EL (cell line): ENCODE measurements around the gene LRRK2.
"Not testable (repeated sequence)": the region's sequence is repeated elsewhere in the genome, so short reads cannot be mapped to it uniquely, and the experiment has no call there.

Experiments used
- DNase-seq: peaks from one replicate; pipeline ENCODE4 v3.0.0-alpha.2; 2016

Gene LRRK2

DNA sequence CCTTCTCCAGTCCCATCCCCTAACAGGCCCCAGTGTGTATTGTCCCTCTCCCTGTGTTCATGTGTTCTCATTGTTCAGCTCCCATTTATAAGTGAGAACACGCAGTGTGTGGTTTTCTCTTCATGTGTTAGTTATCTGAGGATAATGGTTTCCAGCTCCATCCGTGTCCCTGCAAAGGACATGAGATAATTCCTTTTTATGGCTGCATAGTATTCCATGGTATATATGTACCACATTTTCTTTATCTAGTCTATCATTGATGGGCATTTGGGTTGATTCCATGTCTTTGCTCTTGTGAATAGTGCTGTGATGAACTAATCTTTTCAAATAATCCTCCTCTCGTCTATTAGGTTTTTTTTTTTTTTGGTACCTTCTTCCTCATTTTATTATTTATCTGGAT is 25.9 kb downstream of the LRRK2 start:
- DNase-seq, result not testable (repeated sequence)

GRCh38 chr12:40253936-40254335 is 29.1 kb downstream of the LRRK2 start:
- no peak for DNase-seq

GRCh38 chr12:40254455-40255085 is 29.8 kb downstream of the LRRK2 start:
- DNase-seq, result no peak

DNA sequence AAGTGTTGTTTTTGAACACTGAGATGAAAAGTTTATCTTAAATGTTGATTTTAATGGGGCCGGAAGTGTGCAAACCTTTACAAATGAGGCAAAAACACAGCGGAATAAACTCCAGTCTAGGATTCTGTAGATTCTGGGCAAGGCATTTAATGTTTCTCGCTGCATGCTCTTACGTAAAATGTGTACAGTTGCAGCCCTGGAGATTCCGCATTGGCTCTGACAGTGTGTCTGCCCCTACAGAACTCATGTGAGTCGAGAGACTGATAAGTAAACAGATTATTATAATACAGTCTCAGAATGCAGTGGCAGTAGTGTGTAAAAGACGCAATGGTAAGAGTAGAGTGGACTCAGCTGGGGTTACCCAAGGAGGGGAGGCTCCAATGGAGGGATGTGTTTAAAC is 33.6 kb downstream of the LRRK2 start:
- DNase-seq, result no peak

DNA sequence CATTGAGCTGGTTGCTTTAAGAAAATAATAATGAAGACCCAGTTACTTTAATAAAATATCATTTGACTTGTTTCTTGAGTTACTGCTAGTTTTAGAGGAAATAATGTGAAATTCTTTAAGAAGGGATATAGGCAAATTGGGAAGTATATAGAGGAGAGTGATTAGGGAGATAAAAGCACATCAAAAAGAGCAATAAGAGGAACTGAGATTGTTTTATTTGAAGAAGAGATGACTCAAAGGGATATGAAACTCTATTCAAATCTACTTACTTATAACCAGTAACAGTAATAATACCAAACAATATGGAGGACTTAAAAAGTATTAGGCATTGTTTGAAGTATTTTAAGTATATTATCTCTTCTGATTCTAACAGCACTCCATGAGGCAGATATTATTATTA is 37.1 kb downstream of the LRRK2 start:
- DNase-seq, result no peak

- no peak for DNase-seq
Observed at GRCh38 chr12:40262657-40263056, 37.9 kb downstream of the LRRK2 start.

DNA sequence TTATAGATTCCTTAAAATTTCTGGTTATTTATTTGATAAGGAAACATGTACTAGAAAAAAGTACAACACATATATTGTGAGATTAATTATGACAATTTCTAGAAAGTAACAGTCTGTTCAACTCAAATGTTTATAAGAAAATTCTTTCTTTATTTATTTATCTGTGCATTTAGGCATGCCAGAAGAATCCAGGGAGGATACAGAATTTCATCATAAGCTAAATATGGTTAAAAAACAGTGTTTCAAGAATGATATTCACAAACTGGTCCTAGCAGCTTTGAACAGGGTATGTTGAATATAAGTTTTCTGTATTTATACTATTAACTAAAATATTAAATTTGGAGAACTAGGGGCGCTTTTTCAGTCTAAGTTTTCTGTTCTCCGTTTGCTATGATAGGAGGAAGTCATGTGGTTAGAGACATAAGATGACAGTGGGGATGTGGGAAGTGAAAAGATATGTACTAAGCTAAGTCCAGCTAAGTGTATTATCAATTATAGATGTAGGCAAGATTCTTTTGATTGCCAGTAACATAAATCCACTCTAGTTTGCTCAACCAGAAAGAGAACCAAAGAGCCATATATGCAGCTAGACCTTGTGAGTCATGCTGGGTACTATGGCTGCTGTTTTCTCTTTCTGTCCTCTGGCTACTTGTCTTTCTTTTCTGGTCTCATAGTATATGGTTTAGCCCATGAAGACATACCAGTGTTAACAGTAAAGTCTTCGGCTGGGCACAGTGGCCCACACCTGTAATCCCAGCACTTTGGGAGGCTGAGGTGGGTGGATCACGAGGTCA is 39.0 kb downstream of the LRRK2 start:
- DNase-seq, result no peak

GRCh38 chr12:40271981-40272664 is 47.3 kb downstream of the LRRK2 start:
- DNase-seq, result no peak

DNA sequence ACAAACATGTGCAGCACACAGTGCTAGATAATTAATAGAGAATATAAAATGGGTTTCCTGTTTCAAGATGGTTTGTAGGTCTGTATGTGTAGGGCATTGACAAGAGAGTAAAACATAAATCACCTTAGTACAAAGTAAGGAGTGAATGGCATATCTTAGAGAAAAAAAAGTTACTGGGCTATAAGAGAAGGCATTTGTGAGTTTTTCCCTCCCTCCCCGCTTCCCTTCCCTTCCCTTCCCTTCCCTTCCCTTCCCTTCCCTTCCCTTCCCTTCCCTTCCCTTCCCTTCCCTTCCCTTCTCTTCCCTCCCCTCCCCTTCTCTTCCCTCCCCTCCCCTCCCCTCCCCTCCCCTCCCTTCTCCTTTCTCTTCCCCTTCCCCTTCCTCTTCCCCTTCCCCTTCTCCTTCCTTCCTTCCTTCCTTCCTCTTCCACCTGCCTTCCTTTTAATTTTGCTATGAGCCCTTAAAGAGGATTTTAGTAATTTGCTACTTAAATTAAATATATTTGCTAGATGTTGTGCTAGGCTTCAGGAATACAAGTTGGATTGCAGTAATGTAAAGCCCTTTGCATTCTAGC is 57.1 kb downstream of the LRRK2 start:
- DNase-seq, result no peak

GRCh38 chr12:40286583-40286982 is 61.8 kb downstream of the LRRK2 start:
- DNase-seq, result no peak

- no peak for DNase-seq
Observed at GRCh38 chr12:40287369-40287975, 62.7 kb downstream of the LRRK2 start.

GRCh38 chr12:40292788-40293429 is 68.1 kb downstream of the LRRK2 start:
- DNase-seq, result no peak

- no peak for DNase-seq
Observed at GRCh38 chr12:40298341-40298740, 73.5 kb downstream of the LRRK2 start.

DNA sequence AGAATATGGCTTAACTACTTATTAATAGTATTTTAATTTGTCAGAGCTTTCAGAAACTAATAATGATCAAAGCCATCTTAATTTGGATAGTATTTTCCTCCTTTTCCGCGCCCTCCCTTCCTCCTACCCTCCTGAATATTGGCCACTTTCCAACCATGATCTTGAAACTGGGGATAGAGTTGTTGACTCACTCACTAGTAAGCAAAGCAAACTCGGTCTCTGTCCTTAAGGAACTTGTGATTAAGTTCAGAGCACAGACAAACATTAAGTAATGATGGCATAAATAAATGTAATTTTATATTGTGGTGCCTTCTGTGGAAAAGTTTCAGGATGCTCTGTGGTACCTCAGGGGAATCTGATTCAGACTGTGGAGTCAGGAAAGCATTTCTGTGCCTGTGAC is 75.7 kb downstream of the LRRK2 start:
- no peak for DNase-seq

- DNase-seq, result no peak
Observed at GRCh38 chr12:40309001-40309400, 84.2 kb downstream of the LRRK2 start.

- DNase-seq, result no peak
Observed at GRCh38 chr12:40310211-40310610, 85.4 kb downstream of the LRRK2 start.

- no peak for DNase-seq
Observed at GRCh38 chr12:40312196-40312595, 87.4 kb downstream of the LRRK2 start.

DNA sequence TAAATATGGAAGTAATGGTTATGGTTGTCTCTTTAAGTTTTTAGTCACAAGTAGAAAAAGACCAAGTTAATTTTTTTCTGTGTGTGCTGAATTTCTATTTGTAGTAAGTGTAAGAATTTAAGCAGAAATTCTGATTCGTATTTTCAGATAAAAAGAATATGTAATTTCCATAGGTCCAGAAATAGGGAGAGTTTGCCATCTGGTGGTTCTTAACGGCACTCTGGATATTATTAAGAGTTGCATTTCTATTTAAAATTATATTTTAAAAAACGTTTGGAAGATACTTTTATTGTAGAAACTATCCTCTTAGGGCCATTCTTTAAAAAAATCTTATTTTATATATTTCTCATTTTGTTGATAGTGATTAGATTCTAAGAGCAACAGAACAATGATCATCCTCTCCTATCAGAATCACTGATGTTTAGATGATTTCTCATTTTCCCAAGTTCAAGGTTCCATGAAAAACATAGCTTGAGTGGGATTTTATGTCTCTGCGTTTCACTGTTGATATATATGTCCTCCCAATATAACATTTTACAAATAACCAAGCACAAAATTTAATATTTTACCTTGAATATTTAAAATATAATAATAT is 88.3 kb downstream of the LRRK2 start:
- peak; percentile 6 for DNase-seq

DNA sequence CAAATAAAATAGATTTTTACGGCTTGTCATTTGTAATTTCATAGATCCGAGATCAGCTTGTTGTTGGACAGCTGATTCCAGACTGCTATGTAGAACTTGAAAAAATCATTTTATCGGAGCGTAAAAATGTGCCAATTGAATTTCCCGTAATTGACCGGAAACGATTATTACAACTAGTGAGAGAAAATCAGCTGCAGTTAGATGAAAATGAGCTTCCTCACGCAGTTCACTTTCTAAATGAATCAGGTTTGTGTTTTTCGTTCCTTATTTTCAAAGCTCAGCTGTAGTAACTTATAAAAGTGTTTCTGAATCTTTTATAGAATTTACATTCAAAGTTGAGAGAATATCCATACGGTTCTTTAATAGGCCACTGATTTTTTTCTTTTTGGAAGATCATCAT is 89.1 kb downstream of the LRRK2 start:
- DNase-seq, result no peak

DNA sequence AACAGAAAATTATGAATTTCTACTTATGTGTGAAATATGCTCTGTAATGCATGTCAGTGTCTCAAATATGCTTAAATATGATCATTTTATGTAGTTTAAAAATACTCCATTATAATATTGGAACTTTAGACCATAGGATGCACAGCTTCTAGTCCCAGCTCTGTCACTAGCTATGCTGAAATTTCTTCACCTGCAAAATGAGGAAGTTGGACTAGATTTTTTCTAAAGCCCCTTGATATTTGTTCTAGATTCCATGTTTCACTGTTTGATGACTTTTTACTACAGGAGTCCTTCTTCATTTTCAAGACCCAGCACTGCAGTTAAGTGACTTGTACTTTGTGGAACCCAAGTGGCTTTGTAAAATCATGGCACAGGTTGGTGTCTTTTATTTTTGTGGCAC is 90.1 kb downstream of the LRRK2 start:
- DNase-seq, result no peak

GRCh38 chr12:40315375-40315774 is 90.6 kb downstream of the LRRK2 start:
- no peak for DNase-seq

DNA sequence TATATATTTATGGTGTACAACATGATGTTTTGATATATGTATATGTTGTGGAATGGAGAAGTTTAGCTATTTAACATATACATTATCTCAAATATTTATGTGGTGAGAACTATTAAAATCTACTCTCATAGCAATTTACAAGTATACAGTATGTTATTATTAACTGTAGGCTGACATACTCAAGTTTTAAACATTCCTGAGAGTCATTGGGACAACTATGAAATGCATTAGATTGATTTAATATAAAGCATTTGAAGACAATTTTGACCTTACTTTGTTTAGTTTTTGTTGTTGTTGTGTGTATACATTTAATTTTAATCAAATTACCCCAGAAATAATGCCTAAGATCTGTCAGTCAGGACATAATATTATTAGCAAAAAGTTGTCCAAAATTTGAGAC is 99.5 kb downstream of the LRRK2 start:
- DNase-seq, result no peak
